GM18526 (cell line): ENCODE data around the gene CFAP251.

ENCODE experiments used
- POLR2A ChIP-seq: IDR thresholded peaks from 3 replicates; pipeline ENCODE4 v1.6.1; 2011; ENCODE audit not compliant: insufficient read length; ENCODE audit errors: extremely low read depth

Gene CFAP251

DNA sequence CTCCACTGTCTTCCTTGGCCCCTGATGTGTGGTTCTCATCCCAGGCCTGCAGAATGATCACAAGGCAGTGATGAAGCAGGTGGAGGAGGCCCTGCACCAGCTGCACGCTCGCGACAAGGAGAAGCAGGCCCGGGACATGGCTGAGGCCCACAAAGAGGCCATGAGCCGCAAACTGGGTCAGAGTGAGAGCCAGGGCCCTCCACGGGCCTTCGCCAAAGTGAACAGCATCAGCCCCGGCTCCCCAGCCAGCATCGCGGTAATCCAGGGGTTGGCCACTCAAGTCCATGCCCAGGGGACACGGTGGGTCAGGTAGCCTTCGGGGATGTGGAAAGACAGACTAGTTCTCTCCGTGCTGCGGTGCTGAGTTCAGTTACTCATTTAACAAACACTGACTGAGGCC, 18.8 kb upstream of the CFAP251 start:
- TF ChIP-seq POLR2A: no peak

DNA sequence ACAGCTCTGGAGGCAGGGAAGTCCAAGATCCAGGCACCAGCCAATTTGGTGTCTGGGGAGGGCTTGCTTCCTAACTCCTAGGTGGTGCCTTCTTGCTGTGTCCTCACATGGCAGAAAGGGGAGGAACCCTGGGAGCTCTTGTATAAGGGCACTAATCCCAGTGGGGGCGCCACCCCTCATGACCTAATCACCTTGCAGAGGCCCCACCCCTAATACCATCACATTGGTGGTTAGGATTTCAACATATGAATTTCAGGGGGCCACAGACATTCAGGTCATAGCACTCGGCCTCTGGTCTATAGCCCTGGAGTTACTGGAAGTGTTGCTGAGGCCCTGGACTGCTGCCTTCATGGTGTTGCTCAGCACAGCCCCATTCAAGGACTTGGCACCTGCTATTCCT, 15.2 kb upstream of the CFAP251 start:
- TF ChIP-seq POLR2A: no peak

DNA sequence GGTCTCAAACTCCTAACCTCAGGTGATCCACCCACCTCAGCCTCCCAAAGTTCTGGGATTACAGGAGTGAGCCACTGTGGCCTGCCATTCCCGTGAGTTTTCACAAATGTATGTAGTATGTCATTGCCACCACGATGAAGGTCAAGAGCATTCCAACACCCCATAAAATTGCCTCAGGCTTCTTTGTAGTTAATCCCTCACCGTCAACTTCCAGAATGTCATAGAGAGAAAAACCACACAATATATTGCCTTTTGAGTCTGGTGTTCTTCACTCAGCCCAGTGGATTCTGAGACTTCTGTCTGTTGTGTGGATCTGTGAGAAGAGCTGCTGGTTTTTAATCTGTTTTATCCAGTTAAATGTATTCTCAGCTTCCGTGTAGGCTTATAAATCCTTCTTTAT, 12.6 kb upstream of the CFAP251 start:
- TF ChIP-seq POLR2A: no peak

GRCh38 chr12:121908702-121909101, 9.7 kb upstream of the CFAP251 start:
- TF ChIP-seq POLR2A: no peak

DNA sequence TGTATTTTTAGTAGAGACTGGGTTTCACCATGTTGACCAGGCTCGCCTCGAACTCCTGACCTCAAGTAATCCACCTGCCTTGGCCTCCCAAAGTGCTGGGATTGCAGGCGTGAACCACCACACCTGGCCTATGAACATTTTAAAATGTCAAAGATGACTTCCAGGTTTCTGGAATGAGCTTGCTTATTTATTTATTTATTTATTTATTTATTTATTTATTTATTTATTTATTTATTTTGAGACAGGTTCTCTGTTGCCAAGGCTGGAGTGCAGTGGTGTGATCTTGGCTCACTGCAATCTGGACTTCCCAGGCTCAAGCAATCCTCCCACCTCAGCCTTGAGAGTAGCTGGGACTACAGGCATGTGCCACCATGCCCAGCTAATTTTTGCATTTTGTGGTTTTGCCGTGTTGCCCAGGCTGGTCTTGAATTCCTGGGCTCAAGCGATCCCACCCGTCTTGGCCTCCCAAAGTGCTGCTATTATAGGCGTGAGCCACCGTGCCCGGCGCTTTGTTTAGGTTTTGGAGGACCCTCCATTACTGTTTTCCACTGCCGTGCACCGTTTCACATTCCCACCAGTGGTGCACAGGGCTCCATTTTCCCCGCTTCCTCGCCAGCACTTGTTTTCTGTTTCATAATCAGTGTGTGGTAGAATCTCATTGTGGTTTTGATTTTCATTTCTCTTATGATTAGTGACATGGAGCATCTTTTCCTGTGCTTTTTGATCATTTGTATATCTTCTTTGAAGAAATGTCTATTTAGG, 6.4 kb upstream of the CFAP251 start:
- no peak for TF ChIP-seq POLR2A

GRCh38 chr12:121915841-121916321, 2.5 kb upstream of the CFAP251 start:
- TF ChIP-seq POLR2A: no peak

DNA sequence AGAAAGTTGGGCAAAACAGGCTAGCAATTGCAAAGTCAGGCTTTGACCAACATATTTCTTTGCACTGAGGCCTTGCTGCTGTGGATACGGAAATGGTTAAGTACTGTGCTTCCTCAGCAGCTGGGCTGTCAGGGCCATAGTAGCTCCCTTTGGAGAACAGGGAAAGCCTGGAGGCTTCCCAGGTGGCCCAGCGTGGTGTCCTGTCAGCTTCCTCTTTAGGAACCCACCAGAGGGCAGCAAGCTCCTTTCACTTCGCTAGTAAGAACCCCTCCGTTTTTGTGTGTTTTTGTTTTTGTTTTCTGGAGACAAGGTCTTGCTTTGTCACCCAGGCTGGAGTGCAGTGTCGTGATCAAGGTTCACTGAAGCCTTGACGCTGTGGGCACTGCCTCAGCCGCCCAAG, 1.7 kb upstream of the CFAP251 start:
- TF ChIP-seq POLR2A: no peak

DNA sequence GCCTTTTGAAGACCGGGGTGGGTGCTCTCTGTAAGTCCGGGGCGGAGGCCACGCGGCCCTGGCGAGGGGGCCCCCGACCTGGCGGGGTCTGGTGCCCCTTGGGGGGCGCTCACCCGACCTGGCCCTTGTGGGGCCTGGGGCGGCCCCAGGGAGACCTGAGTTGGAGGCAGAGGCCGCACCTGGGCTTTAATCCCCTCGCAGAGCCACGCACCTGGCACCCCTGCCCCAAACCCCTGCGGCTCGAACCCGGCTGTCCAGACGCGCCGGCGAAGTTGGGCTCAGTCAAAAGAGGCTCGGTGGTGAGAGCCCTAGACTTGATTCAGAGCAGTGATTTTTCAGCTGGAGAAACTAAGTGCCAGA, 267 bp downstream of the CFAP251 start:
- TF ChIP-seq POLR2A: no peak

DNA sequence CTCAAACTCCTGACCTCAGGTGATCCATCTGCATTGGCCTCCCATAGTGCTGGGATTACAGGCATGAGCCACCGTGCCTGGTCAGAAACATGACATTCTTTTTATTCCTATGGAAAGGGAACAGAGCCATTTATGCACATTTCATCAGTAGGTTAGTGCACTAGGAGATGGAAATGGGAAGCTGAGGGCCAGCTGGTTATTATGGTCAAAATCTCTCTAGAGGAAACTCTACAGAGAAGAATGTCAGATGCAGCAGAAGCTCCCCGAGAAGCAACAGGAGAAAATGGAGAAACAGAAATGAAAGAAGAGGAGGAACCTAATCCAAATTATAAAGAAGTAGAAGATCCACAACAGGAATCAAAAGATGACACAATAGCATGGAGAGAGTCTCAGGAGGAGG, 2.7 kb downstream of the CFAP251 start:
- TF ChIP-seq POLR2A: no peak

DNA sequence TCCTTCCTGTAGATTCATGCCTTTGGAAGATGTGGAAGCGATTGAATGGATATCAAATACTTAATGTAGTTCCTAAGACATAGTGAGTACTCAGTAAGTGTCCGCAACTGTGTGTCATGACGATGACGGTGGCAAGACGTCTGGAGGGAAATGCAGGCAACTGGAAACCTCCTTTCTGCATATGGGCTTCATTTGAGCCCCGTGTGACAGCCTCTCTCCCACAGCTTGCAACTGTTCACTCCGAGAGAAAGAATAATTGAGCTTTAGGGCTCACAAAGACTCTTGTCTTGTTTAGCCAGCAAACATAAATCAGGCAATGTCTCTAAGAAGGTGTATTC, 6.9 kb downstream of the CFAP251 start:
- TF ChIP-seq POLR2A: no peak

DNA sequence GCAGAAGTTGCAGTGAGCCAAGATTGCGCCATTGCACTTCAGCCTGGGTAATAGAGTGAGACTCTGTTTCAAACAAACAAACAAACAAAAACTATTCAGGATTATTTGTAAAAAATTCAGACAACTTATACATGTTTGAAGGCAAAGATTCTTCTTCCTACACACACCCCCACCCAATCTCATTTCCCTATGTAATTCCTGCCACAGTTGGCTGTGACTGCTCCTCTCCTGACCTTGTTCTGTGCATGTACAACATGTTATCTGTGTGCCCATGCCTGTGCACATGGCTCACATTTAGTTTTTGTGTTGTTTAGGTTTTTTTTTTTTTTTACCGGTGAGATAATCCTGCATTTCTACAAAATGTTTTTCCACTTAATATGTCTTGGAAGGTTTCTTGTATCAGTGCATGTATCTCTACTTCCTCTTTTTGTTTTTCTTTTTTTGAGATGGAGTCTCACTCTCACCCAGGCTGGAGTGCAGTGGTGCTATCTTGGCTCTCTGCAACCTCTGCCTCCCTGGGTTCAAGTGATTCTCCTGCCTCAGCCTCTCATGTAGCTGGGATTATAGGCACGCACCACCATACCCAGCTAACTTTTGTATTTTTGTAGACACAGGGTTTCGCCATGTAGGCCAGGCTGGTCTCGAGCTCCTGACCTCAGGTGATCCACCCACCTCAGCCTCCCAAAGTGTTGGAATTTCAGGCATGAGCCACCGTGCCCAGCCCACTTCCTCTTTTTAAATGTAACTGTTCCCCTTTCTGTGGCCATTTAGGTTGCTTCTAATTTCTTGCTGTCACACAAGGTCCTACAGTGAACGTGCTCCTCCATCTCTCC, 8.7 kb downstream of the CFAP251 start:
- no peak for TF ChIP-seq POLR2A

DNA sequence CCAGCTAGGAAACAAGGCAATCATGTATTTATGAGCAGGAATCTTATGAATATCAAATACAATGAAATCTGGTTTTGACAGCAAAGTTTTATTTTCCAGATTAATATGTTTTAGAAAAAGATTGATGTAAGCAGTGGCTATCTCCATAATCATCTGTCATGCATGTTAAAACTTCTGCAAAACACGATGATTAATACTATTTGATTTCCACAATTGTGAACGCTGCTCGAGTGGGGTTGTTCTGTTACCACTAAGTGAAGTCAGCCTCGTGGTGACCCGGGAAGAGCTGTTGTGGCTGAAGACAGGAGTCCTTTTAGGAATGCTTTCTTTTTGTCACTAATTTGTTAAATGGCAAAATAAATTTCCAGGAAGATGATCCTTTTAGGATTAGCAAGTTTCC, 9.4 kb downstream of the CFAP251 start:
- no peak for TF ChIP-seq POLR2A

DNA sequence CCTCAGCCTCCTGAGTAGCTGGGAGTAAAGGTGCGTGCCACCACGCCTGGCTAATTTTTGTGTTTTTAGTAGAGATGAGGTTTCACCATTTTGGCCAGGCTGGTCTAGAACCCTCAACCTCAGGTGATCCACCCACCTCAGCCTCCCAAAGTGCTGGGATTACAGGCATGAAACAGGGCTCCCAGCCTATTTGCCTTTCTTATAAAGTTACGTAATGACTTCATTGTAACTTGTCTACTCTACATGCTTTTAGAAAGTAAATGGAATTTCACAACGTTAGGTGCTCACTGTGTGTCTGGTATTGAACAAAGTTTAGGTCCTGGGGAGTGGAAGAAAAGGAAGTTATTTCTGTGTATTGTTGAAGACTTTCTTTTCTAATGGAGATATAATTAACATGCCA, 12.5 kb downstream of the CFAP251 start:
- TF ChIP-seq POLR2A: no peak

DNA sequence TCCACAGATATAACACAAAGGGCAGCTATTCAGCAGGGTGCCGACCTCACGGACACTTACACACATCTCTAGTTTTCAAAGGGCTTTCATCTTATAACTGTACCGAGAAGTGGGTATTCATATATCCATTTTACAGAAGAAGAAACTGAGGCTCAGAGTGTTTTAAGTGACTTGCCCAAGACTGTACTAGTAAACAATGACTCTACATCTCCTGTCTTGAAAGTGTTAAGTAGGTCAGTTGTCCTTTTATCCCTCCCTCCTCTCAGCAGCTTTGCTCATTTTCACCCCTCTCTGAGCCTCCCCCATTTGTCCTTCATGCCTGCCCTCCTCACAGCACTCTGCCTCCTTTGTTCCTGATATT, 13.8 kb downstream of the CFAP251 start:
- TF ChIP-seq POLR2A: no peak

GRCh38 chr12:121932914-121933521, 14.6 kb downstream of the CFAP251 start:
- TF ChIP-seq POLR2A: no peak
